DMS 273 (cell line): Measurements from ENCODE around the gene PEMT.
"Not testable (repeated sequence)": the region's sequence is repeated elsewhere in the genome, so short reads cannot be mapped to it uniquely, and the experiment has no call there.

Experiments used
- DNase-seq: peaks from one replicate; lab custom pipeline; 2025; ENCODE audit not compliant: unreplicated experiment; lab: John Stamatoyannopoulos, UW

PEMT gene

GRCh38 chr17:17492085-17492484 is 99.4 kb downstream of the PEMT start:
- no peak for DNase-seq

GRCh38 chr17:17491546-17491988 is 99.9 kb downstream of the PEMT start:
- DNase-seq: peak; percentile 71

- no peak for DNase-seq
These were observed 100.5 kb downstream of the PEMT start for GRCh38 chr17:17491031-17491471.

GRCh38 chr17:17487998-17488397 is 103.5 kb downstream of the PEMT start:
- DNase-seq: no peak

- DNase-seq: not testable (repeated sequence)
These were observed 105.1 kb downstream of the PEMT start for GRCh38 chr17:17486416-17486815.

- no peak for DNase-seq
These were observed 106.1 kb downstream of the PEMT start for GRCh38 chr17:17485420-17485819.

GRCh38 chr17:17484451-17484899 is 107.0 kb downstream of the PEMT start:
- DNase-seq: no peak

- no peak for DNase-seq
These were observed 109.6 kb downstream of the PEMT start for GRCh38 chr17:17481860-17482259.

GRCh38 chr17:17480593-17481148 is 110.8 kb downstream of the PEMT start:
- DNase-seq: no peak

- no peak for DNase-seq
These were observed 112.3 kb downstream of the PEMT start for GRCh38 chr17:17479209-17479608.

- DNase-seq: peak; percentile 96
These were observed 114.5 kb downstream of the PEMT start, which contains the start of gene MED9 for GRCh38 chr17:17476865-17477467. TSS of gene MED9 (plus strand) at chr17:17477000. CDS start at chr17:17477042, 42 bp downstream.

GRCh38 chr17:17474341-17474740 is 117.2 kb downstream of the PEMT start:
- DNase-seq: no peak

- DNase-seq: no peak
These were observed 119.1 kb downstream of the PEMT start for GRCh38 chr17:17472333-17472920.

GRCh38 chr17:17469996-17470395 is 121.5 kb downstream of the PEMT start:
- peak; percentile 19 for DNase-seq

- DNase-seq: no peak
These were observed 122.2 kb downstream of the PEMT start for GRCh38 chr17:17469358-17469757.

- peak; percentile 11 for DNase-seq
These were observed 123.1 kb downstream of the PEMT start for GRCh38 chr17:17468217-17469010.

- peak; percentile 17 for DNase-seq
These were observed 123.8 kb downstream of the PEMT start for GRCh38 chr17:17467720-17468119.

- peak; percentile 38 for DNase-seq
These were observed 124.5 kb downstream of the PEMT start for GRCh38 chr17:17467016-17467415.

- DNase-seq: no peak
These were observed 125.0 kb downstream of the PEMT start for GRCh38 chr17:17466511-17466910.

GRCh38 chr17:17465878-17466277 is 125.6 kb downstream of the PEMT start:
- not testable (repeated sequence) for DNase-seq

GRCh38 chr17:17463821-17464220 is 127.7 kb downstream of the PEMT start:
- no peak for DNase-seq
